HG03103 (cell line): ENCODE measurements around the gene ANKZF1.
"Not testable (repeated sequence)": the region's sequence is repeated elsewhere in the genome, so short reads cannot be mapped to it uniquely, and the experiment has no call there.

Experiments used
- ATAC-seq: cut with Tn5 transposase; IDR thresholded peaks from one replicate; pipeline ENCODE4 v1.9.1; 2021; ENCODE audit warnings: low read depth; ENCODE audit not compliant: unreplicated experiment

Gene ANKZF1, protein sequence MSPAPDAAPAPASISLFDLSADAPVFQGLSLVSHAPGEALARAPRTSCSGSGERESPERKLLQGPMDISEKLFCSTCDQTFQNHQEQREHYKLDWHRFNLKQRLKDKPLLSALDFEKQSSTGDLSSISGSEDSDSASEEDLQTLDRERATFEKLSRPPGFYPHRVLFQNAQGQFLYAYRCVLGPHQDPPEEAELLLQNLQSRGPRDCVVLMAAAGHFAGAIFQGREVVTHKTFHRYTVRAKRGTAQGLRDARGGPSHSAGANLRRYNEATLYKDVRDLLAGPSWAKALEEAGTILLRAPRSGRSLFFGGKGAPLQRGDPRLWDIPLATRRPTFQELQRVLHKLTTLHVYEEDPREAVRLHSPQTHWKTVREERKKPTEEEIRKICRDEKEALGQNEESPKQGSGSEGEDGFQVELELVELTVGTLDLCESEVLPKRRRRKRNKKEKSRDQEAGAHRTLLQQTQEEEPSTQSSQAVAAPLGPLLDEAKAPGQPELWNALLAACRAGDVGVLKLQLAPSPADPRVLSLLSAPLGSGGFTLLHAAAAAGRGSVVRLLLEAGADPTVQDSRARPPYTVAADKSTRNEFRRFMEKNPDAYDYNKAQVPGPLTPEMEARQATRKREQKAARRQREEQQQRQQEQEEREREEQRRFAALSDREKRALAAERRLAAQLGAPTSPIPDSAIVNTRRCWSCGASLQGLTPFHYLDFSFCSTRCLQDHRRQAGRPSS

GRCh38 chr2:219229305-219230058 lies at the start of gene ANKZF1, which contains the start of gene ATG9A:
Gene ANKZF1, plus strand, starts transcription at chr2:219229806. Its CDS starts 452 bp downstream, at chr2:219230258.
Gene ATG9A, minus strand, starts transcription at chr2:219229636. Its CDS starts 1,612 bp downstream, at chr2:219228024.
- ATAC-seq: peak; percentile 95

GRCh38 chr2:219180961-219181360 lies 48.6 kb upstream of the ANKZF1 start:
- no peak for ATAC-seq

GRCh38 chr2:219181531-219181930 lies 48.1 kb upstream of the ANKZF1 start:
- no peak for ATAC-seq

- no peak for ATAC-seq
Observed at GRCh38 chr2:219182331-219183150, 47.1 kb upstream of the ANKZF1 start.

- ATAC-seq: no peak
Observed at GRCh38 chr2:219183151-219183772, 46.3 kb upstream of the ANKZF1 start.

GRCh38 chr2:219184121-219184520 lies 45.5 kb upstream of the ANKZF1 start:
- ATAC-seq: no peak

DNA sequence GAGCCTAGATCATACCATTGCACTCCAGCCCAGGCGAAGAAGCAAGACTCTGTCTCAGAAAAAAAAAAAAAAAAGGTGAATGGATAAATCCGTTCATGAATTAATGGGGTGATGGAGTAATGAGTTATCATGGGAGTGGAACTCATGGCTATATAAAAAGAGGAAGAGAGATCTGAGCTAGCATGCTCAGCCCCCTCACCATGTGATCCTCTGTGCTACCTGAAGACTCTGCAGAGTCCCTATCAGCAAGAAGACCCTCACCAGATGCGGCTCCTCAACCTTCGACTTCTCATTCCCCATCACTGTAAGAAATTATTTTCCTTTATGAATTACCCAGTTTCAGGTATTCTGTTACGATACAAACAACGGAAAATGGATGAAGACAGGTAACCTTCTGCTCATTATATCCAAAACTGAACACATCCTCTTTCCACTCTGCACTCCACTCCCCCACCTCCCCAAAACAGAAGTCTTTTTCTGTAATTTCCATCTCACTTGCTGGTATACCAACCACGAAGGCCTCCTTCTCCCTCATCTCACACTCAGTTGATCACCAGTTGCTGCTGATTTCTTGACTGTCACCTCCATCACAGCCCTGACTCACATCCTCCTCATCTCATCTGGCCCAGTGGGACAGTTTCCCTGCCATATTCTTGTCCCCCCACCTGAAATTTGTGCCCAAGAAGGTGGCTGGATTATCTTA lies 42.7 kb upstream of the ANKZF1 start:
- no peak for ATAC-seq

DNA sequence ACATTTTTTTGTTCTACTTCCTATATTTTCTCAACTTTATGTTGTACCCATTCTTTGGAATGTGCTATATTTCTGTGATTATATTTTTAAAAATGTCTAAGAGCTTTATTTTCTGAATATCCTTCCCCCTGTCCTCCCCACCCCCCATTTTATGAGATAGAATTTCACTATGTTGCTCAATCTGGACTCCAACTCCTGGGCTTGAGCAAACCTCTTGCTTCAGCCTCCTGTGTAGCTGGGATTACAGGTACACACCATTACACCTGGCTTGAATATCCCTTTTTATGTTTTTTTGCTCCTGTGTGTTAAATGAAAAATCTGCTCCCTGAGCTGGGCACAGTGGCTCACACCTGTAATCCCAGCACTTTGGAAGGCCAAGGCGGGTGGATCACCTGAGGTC lies 32.2 kb upstream of the ANKZF1 start:
- ATAC-seq: no peak

DNA sequence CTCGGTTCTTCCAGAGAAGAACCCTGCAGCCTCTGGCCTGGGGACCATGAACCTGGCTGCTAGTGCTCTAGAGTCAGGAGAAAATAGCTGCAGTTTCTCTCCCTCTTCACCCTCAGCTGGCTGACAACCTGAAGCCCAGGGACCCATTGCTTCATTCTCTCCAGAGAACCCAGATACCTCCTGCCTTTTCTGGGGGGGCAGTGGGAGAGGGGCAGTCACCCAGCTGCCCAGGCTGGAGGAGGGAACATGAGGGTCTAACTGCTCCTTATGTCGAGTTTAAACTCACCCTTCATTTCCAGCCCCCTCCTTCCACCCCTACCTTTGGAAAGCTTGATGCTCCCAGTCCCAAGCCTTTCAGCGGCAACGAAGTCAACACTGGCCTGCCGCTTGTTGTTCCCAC lies 30.6 kb upstream of the ANKZF1 start:
- ATAC-seq: no peak

DNA sequence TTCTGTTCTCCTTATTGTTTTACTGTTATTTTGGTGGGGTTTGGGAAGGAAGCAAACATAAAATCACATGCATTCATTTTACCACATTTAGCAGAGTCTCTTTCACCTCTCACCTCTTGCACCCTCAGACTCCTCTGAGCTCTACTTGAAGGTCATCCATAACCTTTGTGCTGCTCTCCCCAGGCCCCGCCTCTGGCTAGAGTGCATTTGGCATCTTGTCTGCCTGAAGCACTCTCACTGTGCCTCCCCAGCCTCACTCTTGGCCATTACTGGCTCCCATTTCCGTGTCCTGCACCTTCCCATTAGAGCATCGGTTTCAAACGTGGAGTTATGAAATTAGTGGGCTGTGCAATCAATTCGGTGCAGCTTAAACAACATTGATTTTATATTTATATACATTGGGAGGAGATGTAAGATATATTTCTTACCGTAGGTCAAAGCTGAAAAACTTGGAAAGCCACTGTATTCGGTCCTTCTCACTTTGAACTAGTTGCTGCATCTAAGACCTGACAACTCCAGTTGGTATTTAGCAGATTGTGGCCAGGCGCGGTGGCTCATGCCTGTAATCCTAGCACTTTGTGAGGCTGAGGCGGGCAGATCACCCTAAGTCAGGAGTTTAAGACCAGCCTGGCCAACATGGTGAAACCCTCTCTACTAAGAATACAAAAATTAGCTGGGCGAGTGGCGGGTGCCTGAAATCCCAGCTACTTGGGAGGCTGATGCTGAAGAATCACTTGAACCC lies 30.0 kb upstream of the ANKZF1 start:
- ATAC-seq: no peak

DNA sequence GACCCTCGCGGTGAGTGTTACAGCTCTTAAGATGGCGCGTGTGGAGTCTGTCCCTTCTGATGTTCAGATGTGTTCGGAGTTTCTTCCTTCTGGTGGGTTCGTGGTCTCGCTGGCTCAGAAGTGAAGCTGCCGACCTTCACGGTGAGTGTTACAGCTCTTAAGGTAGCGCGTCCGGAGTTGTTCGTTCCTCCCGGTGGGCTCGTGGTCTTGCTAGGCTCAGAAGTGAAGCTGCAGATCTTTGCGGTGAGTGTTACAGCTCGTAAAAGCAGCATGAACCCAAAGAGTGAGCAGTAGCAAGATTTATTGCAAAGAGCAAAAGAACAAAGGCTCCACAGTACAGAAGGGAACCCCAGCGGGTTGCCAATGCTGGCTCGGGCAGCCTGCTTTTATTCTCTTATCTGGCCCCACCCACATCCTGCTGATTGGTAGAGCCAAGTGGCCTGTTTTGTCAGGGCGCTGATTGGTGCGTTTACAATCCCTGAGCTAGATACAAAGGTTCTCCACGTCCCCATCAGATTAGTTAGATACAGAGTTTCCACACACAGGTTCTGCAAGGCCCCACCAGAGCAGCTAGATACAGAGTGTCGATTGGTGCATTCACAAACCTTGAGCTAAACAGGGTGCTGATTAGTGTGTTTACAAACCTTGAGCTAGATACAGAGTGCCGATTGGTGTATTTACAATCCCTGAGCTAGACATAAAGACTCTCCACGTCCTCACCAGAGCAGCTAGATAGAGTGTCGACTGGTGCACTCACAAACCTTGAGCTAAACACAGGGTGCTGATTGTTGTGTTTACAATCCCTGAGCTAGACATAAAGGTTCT lies 28.9 kb upstream of the ANKZF1 start:
- ATAC-seq: not testable (repeated sequence)

GRCh38 chr2:219201331-219201730 lies 28.3 kb upstream of the ANKZF1 start:
- not testable (repeated sequence) for ATAC-seq

GRCh38 chr2:219204425-219205164 lies 25.0 kb upstream of the ANKZF1 start:
- no peak for ATAC-seq

- no peak for ATAC-seq
Observed at GRCh38 chr2:219205165-219205538, 24.5 kb upstream of the ANKZF1 start.

DNA sequence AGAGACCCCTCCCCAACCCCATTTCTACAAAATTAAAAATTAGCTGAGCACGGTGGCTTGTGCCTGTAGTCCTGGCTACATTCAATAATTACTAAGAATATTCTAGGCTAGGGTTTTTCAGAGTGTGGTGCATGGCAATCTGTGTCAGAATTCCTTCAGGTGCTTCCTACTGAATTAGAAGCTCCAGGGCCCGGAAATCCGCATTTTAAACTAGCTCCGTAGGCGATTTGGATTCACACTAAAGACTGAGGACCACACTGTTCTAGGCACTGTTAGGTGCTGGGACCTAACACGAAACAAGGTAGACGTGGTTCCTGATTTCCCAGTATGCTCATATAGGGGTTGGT lies 23.7 kb upstream of the ANKZF1 start:
- ATAC-seq: no peak

- peak; percentile 96 for ATAC-seq
Observed at GRCh38 chr2:219206328-219207133, 23.1 kb upstream of the ANKZF1 start, which contains the start of gene ZFAND2B. Gene ZFAND2B, plus strand, starts transcription at chr2:219206782. Its CDS starts 206 bp downstream, at chr2:219206988.
